Stimulated activated naive CD4-positive, alpha-beta T cell treated with Interleukin-2 at 50 U/mL for 16 hours (primary cell): Measurements from ENCODE around the gene MAF.

Experiments used
- DNase-seq: peaks from one replicate; lab custom pipeline; 2025; lab: John Stamatoyannopoulos, UW

The MAF gene

GRCh38 chr16:79587897-79588296 lies 12.6 kb downstream of the MAF start:
- DNase-seq, result no peak

DNA sequence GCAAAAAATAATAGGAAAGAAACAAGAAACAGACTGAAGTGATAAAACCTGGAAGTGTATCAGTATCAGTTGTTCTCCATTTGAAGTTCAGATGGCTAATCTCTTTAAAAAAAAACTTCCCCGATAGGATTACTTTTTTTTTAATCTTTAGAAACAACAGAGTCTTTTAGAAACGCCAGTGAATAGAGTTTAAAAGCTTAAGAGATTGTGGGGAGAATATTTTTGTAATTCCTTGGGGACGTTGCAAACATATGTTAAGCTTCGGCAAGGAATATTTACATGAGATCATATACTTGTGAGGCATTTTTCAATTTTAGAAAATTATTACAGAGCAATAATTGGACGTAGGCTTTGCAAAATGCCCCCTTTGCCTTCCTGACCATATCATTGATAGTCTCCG lies 13.2 kb downstream of the MAF start:
- no peak for DNase-seq

- no peak for DNase-seq
These were observed 17.7 kb downstream of the MAF start for GRCh38 chr16:79582789-79583188.

DNA sequence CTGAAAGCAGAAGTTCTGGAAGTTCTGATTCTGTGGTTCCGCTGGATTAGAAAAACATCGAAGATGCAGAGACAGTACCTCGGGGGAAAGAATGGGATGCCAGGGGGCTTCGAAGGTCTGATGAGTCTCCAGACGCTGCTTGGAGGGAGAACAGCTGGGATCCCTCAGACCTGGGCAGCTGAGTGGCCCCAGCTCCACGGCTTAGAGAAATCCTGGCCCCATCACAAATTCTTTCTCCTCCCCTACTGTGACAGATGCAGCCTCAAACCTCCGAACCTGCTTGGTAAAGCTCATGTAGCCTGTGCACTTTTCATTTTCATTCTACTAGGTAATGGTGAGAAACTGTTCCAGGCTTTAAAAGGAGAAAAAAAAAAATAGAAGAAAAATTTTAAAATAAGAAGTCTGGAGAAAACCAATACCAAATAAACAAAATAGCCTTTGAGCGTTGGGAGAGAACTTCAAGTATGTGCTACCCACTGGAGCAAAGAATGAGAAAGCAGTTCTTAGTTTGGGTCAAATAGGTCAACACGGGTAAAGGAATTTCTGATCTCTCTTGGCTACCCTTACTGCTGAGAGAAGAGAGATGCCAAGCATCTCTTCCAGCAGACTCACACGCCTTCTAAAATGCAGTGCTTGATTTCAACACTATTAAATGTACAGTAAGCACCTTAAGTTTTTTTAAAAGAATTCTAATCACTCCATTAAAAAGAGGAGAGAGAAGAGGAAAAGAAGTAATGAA lies 19.9 kb downstream of the MAF start:
- no peak for DNase-seq

DNA sequence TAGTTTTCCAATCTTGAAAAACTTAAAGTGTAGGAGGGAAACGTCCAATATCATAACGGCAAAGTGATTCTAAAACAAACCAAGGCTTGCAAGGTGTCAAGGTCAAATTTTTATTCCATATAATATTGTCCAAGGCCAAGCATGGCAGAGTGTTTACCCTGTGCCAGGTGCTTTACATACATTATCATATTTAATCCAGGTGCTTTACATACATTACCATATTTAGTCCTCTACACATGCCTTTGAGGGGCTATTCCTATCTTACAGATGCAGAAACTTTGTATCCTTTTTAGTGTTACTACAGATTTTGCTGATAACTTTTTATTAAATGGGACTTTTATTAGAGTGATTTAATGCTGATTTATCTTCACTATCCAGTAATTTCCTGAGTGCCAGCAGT lies 23.9 kb downstream of the MAF start:
- no peak for DNase-seq

DNA sequence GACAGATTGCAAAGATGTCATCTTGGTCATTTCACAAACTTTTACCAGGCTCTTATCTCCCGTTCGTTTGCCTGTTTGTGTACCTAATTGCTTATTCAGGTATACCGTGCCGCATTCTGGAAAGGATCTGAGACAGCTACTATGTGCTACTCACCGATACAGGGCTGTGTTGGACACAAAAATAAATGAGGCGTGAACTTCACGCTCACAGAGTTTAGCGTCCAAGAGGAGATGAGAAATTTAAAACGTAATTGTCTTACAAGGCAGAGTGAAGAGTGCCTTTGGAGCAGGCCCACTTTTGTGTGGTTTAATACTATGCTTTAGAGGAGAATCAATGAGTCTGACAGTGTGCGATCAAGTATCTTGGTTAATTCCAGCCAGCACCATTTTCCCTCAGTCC lies 26.7 kb downstream of the MAF start:
- DNase-seq, result no peak

DNA sequence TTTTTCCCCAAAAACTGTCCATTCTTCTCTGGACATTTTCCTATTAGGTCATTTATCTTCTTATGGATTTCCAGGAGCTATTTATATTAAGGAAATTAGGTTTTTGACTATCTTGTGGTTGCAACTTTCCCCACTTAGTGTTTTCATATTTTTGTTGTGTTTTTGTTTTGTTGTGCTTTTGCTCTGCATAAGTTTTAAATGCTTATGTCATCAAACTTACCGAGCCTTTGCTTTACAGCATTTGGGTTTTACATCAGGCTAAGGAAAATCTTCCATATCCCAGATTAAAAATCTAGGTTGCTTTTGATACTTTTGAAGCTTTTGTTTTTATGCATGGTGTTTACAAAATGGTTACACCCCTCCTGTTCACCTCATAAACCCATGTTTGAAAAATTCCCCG lies 27.5 kb downstream of the MAF start:
- DNase-seq, result no peak

DNA sequence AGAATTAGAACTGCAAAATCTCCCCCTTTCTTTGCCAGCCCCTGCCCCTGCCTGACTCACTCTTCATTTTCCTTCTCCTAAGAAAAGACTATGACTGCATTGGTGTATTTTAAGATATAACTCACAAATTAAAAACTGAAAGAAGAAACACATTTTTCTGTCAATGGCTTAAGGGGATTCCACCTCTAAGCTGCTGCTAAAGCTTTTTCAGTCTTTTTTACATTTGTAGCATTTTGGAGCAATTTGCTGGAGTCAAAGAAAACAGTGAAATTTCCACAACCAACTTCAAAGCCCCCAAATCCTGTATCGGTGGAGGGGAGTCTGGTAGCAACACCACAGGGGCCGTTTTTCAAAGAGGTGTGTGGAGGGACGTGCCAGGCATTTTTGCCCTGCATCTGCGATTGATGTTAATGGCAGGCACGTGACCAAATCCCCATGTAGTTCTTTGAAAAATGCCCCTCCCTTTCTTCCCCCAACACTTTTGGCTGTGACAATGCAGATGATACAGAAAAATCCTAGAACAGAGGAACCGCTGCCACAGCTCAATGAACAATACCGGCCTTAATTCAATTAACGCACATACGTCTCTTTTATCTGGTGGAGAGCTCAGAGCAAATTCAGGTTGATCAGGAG lies 28.5 kb downstream of the MAF start:
- DNase-seq, result no peak

- no peak for DNase-seq
These were observed 29.3 kb downstream of the MAF start for GRCh38 chr16:79571065-79571902.

DNA sequence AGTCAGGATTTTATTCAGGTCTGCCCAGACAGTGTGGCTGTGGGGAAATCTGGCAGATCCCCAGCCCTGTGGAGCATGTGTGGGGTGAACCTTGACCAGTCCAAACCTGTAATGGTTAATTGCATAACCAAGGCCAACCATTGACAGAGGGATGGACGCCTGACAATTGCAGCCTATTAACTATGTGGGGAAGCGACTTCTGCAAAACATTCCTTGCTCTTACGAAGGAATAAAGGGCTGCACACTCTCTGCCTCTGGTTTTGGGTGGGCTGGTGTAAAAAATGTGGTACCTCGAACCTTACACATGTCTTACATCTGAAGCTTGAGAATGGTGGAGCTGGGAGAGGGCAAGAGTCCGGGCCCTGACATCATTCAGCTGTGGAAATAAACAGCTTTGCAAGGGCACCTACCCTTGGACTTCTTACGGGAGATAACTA lies 35.8 kb downstream of the MAF start:
- DNase-seq, result no peak

GRCh38 chr16:79563921-79564320 lies 36.6 kb downstream of the MAF start:
- DNase-seq, result no peak

DNA sequence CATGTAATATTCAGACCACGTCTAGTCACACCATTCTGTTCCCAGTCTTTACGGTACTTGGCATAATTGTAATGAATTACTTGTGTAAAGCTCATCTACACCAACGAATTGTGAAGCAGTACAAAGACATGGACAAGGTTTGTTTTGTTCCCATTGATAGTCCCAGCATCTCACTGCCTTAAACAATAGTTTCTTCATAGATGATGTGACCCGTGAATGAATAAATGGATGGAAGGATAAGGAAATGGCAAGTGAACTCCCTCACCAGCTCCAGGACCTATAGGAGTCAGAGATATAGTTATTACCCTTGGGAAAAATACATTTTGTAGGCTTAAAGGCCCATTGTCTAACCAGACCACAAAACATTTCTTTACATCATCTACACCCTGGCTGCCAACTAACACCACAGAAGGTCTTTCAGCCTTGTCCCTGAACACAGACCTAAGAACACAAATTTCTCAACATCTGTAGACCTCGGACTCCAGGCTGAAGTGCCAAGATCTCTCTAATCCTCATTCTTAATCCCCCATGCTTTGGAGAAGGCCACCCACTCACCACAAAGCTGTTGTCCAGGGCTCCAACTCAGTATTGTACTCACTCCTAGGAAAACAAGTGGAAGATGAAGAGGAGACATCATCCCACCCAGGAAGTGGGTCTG lies 38.2 kb downstream of the MAF start:
- DNase-seq, result no peak

- no peak for DNase-seq
These were observed 38.8 kb downstream of the MAF start for GRCh38 chr16:79561729-79562128.

DNA sequence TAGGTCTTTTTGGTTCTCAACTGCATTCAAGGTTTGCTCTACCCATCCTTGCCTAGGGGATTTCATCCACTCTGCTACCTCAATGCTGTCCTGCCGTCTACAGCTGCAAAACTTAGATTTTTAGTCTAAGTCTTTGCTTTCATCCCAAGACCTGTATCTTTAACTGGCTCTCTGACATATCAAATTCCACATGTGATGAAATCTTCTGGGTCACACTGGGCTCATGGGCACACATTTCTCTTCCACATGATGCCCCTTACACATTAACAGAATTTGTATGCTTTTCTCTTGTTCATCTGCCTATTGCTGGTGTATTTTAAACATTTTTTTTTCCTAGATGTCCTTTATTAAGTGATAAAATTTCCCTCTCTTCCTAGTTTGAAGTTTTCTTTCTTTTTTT lies 39.6 kb downstream of the MAF start:
- DNase-seq, result no peak

DNA sequence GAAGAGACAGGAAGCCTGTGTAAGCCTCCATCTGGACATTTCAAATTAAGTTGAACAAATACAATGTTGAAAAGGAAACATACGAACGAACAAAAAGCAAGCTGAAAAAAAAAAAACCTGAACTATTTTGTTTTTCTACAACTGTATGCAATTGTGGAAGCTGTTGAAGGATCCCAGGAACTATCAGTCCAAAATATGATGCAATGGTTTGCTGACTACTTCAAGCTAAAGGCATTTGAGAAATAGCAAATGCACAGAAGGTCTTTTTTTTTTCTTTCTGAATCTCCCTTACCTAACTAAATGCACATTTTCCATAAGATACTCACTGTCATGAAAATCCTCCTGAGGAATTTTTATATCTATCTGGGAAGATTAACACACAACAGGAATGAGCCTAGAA lies 40.2 kb downstream of the MAF start:
- no peak for DNase-seq

GRCh38 chr16:79559532-79559931 lies 41.0 kb downstream of the MAF start:
- no peak for DNase-seq

- no peak for DNase-seq
These were observed 43.1 kb downstream of the MAF start for GRCh38 chr16:79557421-79557820.

DNA sequence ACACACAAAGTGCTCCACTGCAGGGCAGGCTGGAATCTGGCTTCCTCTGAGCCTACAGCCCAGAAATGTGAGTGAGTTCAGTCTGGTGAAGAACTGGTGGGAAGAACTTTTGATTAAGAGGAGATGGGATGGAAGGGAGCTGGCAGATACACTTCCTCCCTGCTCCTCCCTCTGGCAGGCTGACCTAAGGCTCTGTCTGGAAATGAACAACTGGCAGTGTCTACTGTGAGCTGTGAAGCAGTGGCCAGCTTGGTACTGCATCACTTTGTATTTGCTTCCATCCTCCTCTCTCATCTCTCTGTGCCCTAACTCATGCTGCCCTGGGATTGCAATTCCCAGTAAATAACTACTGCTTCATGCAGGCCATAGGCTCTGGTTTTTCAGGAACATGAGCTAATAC lies 45.6 kb downstream of the MAF start:
- no peak for DNase-seq

- DNase-seq, result no peak
These were observed 50.2 kb downstream of the MAF start for GRCh38 chr16:79550373-79550772.

DNA sequence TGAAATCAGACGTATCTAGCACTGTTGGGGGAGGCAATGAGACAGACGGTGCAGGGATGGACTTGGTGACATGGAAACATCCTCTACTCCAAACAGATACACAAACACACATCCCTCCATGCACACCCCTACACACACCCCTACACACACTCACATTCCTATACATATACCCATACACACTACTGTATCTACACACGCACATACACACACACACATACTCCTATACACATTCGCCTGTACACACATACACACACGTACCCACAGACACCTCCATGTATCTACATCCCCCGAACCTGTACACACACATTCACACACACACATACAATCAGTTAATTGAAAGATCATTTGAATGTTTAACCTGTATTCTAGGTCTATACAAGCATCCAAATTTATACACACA lies 53.5 kb downstream of the MAF start:
- DNase-seq, result no peak
